GM03348 (cell line): Measurements from ENCODE around the gene USP9X.
"Not testable (repeated sequence)": the region's sequence is repeated elsewhere in the genome, so short reads cannot be mapped to it uniquely, and the experiment has no call there.

Source experiments
- DNase-seq: peaks from one replicate; pipeline ENCODE4 v3.0.0; 2012; ENCODE audit warnings: low spot score

USP9X gene

DNA sequence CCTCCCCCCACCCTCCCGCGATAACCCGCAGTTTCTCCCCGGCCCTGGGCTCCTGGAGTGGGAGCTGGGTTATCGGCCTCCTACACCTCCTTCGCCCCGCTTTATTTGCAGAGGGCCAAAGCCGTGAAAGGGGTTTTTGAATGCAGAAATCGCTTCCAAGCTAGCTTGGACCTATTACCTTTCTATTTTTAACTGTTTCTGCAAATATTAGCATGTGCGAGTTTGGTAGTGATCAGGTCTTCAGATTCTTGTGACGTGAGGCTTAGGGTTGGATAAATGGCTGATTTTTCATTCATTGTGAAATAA lies 1.3 kb downstream of the USP9X start:
- peak; percentile 44 for DNase-seq

DNA sequence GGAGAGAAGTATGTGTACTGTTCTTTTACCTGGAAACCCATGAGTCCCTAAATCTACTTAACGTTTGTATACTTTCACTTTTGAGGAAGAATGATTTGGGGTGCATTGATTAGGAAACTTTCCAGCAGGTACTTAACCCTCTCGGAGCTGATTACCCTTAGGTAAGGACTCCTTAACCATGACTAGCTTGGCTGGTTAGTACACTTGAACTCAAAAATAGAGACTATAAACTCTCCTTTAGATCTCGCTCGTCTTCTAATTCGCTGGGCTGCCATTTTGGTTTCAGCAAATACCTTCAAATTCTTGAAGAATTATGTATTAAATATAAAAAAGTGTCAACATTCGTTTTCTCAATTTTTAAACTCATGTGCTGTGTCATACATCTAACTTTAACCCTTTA lies 2.0 kb downstream of the USP9X start:
- no peak for DNase-seq

DNA sequence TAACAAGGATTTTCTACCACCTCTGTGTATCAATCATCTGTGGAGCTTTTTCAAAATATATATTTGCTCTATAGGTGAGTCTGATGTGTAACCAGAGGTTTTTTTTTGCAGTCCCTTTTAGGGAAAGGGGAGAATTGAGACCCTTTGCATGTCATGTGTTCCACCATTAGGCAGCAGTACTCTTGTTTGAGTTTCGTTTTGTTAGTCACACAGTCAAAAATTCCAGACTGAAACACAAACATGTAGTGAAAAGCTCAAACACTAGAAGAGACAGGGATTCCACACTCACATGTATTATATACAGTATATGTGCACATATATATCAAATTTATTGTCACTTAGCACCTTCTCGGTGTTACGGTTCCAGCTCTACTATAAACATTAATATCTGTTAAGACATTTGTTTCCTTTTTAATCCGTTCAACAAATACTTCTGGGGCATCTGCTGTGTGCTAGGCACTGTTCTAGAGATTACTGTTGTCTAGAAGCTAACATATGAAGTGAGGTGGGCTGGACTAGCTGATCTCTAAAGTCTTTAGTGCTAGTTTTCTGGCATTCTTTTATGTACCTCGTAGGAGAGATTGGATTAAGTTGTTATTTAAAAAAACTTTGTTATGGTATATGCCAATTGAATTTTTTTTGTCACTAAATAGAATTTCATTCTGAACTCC lies 5.5 kb downstream of the USP9X start:
- DNase-seq, result peak; percentile 6

DNA sequence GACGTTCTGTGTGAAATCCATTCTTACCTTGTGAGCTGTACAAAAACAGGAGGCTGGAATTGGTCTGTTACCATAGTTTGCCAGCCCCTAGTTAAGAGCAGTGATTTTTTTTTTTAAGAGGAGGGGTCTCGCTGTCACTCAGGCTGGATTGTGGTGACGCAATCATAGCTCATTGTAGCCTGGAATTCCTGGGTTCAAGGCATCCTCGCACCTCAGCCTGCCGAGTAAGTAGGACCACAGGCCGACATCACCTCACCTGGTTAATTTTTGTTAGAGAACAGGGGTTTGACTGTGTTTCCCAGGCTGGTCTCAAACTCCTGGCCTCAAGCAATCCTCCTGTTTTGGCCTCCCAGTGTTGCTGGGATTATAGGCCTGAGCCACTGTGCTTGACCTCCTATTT lies 7.5 kb downstream of the USP9X start:
- no peak for DNase-seq

DNA sequence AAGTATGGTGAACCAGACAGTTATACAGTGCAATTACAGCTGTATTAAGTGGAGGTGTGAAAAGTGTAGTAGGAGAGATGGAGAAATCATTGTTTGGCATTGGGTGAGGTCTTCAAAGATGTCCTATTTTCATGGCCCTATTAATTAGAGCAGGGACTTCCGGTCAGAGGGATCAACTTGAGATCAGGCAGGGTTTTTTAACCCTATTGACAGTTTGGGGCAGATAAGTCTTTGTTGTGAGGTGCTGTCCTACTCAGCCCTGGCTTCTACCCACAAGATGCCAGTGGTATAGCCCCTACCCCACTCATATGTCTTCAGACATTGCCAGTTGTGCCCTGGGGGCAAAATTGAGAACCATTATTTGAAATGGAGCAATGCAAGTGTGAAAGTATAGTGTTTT lies 9.9 kb downstream of the USP9X start:
- no peak for DNase-seq

DNA sequence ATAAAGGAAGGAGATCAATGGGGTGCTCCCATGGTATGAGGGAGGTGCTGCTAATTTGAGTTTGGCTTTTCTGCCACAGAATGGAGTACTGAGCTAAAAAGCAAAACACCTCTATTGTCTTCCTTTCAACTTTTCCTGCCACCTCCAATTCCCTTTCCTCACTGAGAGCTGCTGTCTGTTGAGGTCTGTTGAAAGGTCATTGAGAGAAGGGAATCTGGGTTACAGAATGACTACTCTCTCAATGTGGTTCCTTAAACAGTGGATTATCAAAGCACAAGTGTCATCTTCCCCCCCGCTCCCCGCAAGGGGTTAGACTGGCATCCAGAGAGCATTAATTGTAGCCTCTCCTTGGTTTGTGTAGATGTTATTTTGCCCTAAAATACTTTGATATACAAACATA lies 10.7 kb downstream of the USP9X start:
- no peak for DNase-seq

DNA sequence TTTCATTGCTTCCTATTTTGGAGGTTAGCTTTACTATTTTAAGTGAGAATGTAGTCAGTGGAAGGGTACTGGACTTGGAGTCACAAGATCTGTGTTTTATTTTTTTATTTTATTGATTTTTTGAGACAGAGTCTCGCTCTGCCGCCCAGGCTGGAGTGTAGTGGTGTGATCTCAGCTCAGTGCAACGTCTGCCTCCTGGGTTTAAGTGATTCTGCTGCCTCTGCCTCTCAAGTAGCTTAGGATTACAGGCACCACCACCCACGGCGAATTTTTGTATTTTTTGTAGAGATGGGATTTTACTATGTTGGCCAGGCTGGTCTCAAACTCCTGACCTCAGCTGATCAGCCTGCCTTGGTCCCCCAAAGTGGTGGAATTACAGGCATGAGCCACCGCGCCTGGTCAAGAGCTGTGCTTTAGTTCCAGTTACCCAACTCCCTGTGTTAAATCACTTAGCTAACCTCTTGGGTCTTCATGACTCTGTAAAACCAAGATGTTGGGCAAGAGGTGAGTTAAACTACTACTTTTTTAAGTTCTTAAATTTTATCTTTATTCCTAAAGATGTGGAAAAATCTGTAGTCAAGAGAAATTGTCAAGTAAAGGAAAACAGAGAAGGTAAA lies 11.2 kb downstream of the USP9X start:
- DNase-seq, result no peak

DNA sequence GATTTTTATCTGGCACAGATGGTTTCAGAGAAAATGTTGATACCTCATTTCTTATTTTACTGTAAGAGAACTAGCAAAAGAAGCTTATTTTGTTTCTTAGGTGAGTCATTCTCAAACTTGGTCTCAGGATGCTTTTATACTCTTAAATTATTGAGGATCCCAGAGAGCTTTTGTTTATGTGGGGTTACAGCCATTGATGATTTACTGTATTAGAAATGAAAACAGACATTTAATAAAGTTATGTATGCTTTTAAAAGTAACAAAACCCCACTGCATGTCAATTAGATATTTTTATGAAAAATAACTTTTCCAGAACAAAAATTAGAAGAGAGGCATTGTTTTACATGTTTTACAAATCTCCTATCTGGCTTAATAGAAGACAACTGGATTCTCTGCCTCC lies 12.1 kb downstream of the USP9X start:
- DNase-seq, result no peak

DNA sequence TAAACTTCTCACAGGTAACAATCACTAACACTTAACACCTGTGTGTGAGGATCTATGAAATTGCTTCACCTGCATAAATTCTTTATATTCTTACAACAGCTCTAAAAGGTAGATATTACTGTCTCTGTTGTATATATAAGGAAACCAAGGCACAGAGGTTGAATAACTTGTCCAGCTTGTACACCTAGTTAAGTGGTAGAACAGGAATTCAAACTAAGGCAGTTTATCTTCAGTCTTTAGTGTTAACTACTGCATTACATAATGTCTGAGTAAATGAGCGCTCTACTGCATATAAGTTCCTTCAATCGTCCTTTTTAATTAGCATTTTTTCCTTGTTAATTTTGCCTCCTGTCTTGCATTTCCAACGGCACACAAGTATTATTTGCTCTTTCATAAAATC lies 15.0 kb downstream of the USP9X start:
- no peak for DNase-seq

DNA sequence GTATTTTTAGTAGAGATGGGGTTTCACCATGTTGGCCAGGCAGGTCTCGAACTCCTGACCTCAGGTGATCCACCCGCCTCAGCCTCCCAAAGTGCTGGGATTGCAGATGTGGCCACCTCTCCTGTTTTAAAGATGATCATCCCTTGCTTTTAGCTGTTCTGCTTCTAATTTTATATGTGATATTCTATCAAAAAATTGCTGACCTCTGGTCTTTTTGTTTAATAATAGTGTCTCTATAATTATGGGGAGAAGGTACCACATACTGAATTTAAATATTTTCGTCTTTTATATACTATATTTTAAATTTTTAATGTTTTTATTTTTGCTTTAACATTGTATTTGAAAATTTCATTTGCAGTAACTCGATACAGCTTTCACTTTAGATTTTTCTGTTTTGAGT lies 15.6 kb downstream of the USP9X start:
- DNase-seq, result no peak

DNA sequence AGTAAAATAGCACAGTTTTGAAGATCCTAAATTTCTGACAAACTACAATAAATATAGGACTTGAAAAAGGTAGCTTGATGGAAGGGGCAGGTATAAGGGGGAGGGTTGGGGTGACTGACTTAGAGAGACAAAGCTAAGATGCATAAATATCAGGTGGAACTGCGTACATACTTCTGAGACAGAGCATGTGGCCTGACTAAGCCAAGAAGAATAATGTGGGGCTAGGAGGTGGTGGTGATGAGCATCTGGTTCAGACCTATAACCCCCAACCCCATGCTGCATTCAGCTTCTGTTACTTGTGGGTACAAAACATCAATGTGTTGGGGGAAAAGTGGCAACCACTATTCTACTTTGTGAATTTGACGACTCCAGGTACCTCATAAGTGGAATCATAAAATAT lies 19.8 kb downstream of the USP9X start:
- DNase-seq, result no peak

DNA sequence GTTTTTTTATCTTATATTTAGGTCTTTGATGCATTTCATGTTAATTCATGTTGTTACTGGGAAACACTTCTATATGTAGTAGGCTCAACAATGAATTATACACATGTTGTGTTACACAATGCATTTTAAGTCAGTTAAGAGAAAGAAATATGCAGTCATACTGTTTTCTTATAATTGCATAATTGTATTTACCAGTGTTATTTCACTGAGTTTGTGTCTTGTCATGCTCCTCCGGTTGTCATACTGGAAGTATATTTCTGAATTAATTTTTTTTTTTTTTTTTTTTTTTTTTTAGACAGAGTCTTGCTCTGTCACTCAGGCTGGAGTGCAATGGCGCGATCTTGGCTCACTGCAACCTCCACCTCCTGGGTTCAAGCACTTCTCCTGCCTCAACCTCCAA lies 21.0 kb downstream of the USP9X start:
- DNase-seq, result not testable (repeated sequence)

DNA sequence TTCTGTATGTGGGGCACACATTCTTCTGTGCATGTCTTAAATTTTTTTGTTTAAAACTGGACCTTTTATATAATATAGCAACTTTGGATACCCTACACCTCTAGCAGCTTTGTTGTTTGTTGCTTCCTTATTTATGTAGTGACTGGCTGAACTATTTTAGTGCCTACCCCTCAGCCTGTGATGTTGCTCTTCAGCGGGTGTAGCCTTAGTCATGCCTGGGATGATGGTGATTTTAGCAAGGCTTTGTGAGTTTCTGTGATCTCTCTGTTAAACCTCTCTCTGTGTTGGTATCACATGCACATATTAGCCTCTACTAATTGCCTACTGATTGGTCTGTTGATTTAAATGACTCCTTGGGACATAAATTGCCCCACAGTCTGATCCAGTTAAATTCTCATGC lies 22.8 kb downstream of the USP9X start:
- DNase-seq, result no peak

DNA sequence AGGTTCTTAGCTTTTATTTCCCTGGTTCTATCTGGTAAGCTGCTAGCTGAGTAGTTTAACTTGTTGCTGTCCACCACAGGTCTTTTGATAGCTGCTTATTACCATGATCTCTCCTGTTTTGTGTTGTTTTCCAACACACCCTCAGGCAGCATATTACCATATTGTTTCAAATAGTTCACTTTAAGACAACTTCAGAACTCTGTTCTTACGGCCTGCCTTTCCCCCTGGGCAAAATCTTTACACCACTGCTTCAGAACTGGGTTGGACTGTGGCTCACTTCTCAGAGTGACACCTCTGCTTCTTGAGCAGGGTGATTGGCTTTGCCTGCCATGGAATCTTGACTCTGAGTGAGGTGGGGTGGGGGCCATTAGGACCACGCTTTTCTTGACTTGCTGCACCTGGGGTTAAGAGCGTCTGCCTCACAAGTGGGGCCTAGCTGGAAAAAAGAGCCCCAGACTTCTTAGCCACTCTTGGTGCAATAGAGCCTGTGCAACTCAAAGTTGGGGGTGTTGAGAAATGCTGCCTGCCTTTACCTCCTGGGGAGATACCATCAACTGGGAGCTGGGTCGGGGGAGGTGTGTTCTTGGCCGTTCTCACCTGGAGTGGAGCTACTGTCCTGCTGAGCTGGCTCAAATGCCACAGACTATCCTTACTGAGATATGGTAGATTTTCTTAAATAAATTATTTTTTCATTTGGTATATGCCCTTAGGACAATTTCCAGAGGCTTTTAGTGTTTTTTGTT lies 23.4 kb downstream of the USP9X start:
- DNase-seq, result no peak

DNA sequence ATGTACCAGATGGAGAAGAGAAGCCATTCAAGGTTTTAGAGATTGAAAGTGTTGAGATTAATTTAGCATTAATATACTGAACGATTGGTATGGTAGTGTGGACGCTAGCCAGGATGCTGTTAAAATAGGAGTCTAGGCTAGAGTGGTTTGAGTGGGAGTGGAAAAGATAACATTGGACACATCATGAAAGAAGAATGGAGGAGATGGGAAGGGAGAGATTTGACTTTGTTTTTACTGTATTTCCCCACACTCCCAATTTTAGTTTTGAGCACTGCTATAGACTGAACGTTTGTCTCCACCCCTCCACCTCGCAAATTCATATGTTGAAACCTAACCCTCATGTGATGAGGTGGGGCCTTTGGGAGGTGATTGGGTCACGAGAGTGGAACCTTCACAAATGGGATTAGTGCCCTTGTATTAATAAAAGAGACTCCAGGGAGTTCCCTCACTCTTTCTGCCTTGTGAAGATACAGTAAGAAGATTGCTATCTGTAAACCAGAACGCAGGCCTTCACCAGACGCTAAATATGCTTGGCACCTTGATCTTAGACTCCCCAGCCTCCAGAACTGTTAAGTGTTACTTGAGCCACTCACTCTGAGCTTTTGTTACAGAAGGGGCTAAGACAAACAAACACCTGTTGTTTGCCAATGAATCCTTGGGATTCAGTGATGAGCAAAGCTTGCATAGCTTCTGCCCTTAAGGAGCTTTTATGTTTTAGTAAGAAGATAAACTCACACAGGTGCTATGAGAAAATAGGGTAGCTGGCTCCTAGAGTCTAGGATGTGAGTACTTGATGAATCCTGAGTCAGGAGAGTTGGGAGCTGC lies 25.8 kb downstream of the USP9X start:
- peak; percentile 6 for DNase-seq

DNA sequence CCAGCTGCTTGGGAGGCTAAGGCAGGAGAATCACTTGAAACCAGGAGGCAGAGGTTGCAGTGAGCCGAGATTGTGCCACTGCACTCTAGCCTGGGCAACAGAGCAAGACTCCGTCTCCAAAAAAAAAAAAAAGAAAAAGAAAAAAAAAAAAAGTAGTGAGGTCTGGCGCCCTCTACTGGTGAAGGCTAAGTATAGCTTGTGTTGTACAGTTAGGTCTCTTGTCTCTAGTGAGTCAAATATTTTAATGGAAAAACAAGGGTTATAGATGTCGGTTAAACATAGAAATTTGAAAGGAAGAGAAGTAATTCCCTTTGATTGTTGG lies 29.8 kb downstream of the USP9X start:
- peak; percentile 14 for DNase-seq

DNA sequence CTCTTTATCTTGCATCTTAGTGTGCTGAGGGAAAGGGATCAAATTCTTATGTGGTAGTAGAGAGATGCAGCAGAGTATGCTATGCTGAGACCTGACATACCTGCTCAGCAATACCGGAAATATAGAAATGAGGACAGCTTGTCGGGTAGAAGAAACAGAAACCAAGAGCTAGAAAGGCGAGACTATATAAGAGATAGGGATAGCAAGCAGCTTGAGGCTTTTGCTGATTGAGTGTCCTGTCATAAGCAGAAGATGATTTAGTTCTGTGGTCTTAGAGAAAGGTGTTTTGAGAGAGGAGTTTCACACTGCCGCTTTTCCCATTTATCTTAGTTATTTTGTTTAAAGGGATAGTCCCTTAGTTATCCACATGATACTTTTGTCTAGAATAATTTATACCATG lies 31.7 kb downstream of the USP9X start:
- no peak for DNase-seq

DNA sequence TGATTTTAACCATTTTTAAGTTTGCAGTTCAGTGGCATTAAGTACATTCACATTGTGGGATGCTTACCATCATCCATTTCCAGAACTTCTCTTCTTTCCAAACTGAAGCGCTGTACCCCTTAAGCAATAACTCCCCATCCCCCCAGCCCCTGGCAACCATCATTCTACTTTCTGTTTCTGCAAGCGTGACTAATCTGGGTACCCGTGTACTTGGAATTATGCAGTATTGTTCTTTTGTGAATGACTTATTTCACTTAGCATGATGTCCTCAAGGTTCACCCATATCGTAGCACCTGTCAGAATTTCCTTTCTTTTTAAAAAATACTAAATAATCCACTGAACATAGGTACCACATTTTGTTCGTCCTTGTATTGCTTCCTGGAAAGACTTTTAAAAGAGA lies 32.9 kb downstream of the USP9X start:
- no peak for DNase-seq

DNA sequence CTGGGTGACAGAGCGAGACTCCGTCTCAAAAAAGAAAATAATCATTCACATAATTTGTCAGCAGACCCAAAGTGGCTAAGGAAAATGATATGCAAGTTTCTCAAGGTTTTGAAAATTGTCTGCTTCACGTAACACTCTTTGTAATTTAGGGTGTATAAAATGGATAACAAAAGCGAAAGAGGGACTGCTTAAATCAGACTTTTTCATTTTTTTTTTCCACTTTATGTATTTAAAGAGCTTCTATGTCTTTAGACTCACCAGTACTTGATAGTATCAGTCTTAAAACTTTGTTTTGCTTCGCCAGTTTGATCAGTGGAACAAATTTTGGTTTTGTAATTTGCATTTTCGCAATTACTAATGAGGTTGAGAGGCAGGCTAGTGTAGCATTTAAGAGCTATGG lies 34.6 kb downstream of the USP9X start:
- DNase-seq, result no peak

DNA sequence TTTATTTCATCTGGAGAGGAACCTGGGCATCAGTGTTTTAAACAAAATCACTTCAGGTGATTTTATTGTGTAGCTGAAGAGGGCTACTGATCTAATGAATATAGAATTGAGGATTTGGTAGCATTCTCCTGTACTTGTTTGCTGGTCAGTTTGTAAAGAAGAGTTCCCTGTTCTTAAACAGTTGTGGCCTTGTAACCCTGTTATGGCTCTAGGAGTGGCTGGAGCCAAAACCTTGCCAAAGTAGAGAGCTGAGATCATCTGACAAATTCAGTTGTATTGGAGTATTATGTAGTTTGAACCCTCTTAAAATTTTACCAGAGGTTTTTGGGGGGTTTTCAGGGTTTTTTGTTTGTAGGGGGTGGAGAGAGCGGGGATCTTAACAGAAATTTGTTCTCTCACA lies 36.5 kb downstream of the USP9X start:
- DNase-seq, result no peak

DNA sequence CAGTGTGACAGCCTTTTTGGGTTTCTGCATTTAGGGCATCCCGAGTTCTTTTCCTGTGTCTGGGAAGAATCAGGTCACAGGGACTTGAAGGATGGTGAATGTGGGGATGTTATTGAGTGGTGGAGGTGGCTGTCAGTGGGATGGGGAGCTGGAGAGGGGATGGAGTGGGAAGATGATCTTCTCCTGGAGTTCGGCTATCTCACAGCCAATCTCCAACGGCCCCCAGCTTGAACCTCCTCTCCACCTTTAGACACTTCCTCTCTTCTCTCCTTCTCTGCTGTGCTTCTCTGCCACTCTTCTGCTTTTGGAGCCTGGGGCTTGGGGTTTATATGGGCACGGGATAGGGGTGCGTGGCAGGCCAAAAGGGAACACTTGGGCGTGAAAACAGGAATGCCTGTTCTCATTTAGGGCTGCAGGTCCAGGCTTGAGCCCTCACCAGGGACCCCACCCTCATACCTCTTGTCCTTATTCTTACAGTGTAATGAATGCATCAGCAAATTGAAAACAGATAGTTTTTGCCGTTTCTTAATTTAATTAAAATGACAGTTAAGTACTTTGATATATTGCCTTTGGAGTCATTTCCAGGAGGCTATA lies 37.5 kb downstream of the USP9X start:
- no peak for DNase-seq

DNA sequence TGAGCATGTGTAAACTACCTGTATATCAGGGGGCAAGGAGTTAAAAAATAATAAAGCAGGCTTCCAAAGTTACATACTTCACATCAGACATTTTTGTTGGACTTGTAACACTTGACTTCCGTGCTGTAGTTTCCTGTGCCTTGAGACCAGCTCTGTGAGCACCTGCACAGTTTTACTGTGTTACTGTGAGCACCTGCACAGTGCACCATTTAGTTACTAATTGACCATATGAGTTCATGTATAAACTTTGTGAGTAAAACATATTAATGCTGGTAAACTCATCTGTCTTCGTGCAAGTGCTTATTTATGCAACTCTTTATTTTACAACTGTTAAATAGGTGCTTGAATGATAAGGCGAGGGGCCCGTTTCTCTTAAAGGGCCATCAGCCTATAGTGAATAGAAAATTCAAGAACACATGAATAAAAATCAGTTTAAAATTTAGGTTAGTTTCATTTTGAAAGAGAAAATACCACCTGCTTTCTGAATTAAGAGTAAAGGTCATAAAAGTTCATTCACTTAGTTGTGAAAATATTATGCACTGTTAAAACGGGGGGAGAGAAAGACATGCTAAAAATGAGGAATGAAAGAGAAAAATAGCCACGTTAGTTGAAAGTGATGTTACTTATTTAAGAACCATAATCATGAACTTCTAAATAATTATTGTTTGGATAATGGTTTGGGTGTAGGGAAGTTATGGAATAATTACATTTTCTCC lies 42.4 kb downstream of the USP9X start:
- no peak for DNase-seq
